Femur (tissue), 1 donor: Measurements from ENCODE around the gene KCNH4.
"Not testable (repeated sequence)": the region's sequence is repeated elsewhere in the genome, so short reads cannot be mapped to it uniquely, and the experiment has no call there.

ENCODE experiments used
- DNase-seq: peaks from one replicate; pipeline ENCODE4 v3.0.0-alpha.2; 2017

The KCNH4 gene

DNA sequence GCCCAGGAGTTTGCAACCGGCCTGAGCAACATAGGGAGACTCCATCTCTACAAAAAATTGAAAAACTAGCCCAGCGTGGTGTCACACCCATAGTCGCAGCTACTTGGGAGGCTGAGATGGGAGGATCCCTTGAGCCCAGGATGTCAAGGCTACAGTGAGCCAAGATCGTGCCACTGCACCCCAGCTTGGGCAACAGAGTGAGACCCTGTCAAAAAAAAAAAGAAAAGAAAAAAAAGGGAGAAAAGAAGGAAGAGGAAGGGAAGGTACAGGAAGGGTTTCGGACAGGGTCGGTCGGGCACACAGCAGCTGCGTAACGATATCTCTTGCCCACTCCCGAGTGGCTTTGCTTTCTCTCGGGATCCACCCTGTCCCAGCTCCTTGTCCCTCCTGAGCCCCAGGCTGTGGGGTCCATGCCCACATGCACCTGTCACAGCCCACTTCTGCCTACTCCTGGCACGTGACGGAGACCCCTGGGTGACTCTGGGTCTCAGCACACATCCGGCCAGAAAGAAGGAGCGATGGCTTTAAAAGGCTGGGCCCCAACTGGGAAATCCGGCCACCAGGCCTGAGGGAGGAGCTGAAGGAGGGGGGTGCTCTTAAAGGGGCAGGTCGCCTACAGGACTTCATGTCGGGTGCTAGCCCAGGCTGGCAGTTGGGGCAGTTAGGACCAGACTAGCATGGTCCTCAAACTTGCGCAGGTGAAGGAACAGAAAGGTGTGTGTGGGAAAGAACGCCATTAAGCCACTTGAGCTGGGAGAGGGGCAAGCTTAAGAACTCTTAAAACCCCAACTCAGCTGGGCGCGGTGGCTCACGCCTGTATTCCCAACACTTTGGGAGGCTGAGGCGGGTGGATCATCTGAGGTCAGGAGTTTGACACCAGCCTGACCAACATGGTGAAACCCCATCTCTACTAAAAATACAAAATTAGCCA lies 13.3 kb upstream of the KCNH4 start, which contains the start of gene GHDC:
TSS of gene GHDC (minus strand) at position 526 of the 931 bp plus-strand sequence. CDS start 913 bp downstream, outside the sequence.
- peak; percentile 90 for DNase-seq

DNA sequence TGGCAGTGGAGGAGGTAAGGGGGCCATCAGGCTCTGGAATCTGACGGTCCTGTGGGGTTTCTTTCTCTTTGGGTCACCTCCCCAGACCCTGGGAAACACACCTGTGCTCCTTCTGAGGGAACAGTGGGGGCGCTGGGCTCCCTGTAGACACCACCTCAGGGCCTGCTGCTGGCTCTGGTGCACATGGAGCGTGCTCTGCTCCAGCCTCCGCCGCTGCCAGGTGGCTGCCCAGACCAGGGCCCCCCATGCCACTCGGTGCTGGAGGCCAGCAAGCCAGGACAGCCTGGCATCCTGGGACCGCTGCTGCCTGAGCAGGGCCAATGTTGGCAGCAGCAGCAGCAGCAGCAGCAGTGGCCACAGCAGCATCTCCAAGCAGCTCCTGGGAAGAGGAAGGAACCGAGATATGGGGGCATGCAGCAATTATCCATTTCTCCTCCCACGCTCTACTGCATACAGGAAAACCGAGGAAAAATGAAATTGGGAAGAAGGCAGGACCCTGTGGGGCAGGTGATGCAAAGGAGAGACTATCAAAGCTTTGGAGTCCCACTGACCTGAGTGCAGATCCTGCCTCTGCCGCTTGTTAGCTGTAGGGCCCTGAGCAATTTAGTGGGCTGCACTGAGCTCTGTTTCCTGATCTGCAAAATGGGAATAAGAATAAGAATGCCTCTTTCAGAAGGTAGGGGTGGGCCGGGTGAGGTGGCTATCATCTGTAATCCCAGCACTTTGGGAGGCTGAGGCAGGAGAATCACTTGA lies 12.4 kb upstream of the KCNH4 start:
- DNase-seq = no peak

DNA sequence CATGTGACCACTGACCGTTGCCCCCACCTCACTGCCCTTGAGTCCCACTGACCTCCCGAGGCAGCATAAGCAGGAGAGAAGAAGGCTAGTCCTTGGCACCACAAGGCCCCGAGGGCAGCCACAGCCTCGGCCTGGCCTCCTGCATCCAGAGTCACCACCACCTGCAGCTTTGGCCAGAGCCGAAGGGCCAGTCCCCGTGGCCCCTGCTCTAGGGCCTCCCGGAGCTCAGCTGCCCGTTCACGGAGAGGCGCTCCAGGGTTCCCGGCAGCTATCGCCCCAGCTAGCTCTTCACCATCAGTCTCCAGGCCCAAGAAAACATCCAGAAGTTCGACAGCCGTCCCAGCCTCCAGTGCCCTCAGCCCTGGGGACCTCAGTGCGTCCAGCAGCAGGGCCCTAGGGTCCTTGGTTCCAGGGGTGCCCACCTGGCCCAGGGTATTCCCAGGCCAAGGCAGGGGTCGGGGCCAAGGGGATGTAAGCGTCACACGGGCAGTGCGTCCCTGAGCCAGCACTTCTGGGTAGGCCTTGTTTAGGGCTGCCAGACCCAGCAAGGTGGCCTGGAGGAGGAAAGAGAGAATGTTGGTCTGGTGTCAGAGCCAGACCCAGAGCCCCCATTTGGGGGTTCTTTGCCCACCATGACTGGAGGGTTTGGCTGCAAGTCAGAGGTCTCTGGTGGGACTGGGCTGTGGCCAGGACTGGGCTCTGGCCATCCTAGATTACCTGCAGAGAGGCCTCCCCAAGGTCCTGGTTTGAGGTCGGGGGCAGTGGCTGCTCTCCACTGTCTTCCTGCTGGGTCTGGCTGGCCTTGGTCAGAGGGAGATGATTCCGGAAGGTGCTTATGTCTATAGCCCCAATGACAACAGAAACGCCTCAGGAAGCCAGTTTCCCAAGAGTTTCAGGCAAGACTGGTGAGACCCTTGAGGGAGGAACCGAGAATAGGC lies 11.5 kb upstream of the KCNH4 start:
- DNase-seq = no peak

DNA sequence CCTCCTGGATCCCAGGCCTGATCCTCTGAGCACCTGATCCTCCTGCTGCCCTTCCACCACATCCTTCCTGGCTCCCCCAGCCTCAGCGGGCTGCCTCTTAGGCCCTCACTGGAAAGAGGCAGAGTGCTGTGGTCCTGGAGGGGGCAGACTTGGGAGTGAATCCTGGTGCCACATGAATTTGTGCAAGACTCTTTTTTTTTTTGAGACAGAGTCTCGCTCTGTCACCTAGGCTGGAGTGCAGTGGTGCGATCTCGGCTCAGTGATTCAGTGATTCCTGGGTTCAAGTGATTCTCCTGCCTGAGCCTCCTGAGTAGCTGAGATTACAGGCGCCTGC lies 10.3 kb upstream of the KCNH4 start:
- DNase-seq = no peak

DNA sequence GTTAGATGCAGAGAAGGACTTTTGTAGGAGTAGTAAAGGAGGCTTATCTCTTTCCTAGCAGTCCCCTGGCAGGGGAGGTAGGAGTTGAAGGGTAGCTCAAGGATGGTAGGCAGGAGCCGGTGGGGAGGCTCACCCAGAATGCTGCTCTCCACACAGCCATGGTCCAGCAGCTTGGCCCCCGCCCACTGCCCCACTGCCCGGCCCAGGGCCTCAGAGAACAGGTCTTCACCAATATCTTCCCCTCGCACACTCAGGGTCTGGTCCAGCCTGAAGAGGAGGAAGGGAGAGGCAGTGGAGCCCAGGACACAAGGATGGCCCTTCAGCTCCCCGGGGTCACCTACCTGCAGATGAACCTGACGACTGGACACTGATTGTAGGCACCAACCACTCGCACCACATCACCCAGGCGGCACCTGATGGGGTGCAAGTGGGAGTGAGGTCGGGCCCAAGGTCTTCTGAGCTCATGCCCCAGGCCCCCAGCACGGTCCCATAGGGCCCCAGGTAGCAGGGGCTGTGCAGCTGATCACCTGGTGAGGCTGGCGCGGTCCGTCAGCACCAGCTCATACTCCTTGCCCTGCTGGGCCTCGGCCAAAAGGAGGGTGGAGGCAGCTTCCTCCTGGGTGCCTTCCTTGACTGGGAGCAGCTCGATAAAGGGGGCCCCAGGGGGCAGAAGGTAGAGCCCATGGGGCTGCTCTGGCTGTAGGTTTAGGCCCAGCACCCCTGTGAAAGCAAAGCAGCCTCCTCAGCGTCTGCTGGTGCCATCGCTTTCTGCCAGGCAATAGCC lies 9.7 kb upstream of the KCNH4 start:
- no peak for DNase-seq

DNA sequence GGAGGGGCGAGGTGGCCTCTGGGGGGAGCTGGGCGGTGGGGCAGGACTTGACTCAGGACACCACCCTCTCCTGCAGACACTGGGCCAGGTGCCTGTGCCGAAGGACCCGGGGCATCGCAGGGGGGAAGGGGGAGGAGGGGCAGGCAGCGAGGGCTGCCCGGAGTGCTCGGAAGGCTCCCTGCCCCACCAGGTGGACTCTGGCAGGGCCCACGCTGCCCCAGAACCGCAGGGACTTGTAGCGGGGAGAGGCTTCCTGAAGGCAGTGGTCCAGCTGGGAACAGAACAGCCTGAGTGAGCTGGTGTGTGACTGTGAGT lies 8.7 kb upstream of the KCNH4 start:
- no peak for DNase-seq

DNA sequence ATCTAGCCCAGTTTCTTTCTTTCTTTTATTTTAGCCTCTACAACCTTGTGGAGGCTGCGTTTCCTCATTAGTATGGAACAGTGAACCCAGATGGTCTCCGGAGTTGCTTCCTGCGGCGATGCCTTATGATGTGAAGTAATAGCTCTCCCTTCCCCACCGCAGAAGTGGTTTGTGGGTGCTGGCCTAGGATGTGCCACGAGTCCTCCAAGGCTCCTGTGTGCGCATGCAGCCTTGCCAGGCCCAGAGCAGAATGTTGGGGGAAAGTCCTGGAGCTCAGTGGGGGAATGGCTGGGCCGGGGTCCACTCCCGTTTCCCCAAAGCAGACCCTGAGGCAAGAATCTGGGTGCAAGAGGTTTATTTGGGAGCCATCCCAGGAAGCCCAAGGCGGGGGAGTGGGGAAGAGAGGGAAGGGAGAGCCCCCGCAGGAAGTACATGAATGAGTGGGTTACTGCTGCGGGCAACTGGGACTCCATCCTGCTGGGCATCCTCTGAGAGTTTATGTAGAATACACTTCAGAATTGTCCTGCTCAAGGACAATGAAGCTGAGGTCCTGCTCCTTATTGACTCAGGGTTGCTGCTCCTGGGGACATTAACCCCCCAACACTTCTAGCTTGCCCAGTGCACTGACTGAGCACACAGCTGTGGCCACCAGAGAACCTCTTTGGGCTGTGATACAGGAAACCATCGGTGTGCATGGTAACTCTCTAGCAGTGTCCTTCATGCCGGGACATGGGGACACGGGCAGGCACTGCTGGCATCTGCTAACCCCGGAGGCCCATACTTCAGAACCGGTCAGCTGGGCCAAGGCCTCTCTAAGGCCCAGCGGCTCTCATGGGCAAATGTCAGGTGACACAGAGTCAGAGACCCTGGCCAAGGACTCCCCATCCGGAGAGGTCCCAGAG lies 8.1 kb upstream of the KCNH4 start:
- DNase-seq = peak; percentile 50

DNA sequence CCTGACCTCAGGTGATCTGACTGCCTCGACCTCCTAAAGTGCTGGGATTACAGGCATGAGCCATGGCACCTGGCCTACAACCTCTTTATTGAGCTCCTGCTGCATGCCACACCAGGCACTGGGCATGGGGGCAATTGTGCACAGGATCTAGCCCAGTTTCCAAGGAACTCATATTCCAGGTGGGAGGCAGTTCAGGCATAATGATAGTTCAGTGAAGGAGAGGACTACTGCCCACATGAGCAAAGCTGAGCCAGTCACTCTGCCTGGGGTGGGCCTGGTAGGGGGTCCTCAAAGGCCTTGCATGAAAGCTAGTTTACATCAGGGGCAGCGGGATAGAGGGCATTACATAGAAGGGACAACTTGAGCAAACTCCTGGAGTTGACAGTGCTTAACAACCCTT lies 6.9 kb upstream of the KCNH4 start:
- DNase-seq = no peak

DNA sequence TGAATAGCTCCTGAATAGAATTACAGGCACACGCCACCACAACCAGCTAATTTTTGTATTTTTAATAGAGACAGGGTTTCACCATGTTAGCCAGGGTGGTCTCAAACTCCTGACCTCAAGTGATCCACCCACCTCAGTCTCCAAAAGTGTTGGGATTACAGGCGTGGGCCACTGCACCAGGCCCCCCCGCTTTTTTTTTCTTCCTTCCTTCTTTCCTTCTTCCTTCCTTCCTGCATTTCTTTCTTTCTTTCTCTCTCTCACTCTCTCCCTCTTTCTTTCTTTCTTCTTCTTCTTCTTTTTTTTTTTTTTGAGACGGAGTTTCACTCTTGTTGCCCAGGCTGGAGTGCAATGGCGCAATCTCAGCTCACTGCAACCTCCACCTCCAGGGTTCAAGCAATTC lies 5.2 kb upstream of the KCNH4 start:
- DNase-seq = not testable (repeated sequence)

DNA sequence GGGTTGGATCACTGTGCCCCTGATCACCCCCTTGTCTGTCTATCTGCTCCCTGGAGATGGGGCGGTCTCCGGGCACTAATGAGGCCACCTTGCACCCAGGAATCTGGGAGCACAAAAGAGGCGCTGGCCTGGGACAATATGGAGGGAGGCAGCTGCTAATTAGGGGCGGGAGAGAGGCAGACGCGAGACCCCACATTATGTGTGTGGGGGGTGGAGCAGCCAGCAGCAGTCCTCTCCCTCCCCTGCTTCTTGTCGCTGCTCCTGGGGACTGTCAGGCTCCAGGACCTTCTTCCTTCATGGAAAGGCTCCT lies 4.6 kb upstream of the KCNH4 start:
- DNase-seq = no peak

DNA sequence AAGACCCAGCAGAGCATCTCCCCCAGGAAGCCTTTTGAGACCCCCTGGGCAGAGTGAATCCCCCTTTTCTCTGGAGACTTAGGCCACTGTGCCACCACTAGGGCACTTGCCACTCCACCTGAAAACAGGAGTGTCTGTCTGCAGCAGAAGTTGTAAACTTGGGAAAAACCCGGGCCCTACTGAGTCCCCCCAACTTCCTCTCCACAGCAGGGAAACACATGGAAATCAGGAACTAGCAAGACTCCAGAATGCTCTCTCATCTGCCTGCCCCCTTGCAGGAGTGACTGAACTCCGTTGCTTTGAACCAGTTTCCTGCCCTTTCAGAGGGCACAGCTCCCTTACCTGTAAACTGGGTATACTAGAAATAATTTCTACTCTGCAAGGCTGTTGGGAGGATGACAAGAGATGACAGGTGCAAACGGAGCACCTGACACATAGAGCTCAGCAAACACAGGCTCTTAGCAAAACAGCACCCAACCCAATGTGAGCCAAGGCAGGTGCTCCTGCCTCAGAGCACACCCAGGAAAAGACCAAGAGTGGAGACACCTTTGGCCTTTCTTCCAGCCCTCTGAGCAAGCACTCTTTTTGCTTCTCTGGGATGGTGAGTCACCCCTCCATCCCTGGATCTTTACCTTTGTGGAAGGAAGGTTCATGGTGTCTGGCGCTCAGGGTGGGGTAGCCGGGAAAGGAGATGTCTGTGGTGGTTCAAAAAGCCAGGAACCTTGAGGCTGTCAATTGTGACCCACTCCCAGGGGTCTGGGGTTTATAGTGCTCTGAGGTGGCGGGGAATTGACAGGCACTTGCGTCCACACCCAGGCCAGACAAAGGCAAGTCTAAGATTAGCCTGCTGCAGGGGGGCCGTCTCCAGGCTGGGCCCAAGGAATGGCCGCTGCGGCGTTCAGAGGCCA lies 4.0 kb upstream of the KCNH4 start, which contains the start of gene HCRT:
TSS of gene HCRT (minus strand) at position 740 of the 908 bp plus-strand sequence. CDS start at position 653, 87 bp downstream.
- DNase-seq = no peak

DNA sequence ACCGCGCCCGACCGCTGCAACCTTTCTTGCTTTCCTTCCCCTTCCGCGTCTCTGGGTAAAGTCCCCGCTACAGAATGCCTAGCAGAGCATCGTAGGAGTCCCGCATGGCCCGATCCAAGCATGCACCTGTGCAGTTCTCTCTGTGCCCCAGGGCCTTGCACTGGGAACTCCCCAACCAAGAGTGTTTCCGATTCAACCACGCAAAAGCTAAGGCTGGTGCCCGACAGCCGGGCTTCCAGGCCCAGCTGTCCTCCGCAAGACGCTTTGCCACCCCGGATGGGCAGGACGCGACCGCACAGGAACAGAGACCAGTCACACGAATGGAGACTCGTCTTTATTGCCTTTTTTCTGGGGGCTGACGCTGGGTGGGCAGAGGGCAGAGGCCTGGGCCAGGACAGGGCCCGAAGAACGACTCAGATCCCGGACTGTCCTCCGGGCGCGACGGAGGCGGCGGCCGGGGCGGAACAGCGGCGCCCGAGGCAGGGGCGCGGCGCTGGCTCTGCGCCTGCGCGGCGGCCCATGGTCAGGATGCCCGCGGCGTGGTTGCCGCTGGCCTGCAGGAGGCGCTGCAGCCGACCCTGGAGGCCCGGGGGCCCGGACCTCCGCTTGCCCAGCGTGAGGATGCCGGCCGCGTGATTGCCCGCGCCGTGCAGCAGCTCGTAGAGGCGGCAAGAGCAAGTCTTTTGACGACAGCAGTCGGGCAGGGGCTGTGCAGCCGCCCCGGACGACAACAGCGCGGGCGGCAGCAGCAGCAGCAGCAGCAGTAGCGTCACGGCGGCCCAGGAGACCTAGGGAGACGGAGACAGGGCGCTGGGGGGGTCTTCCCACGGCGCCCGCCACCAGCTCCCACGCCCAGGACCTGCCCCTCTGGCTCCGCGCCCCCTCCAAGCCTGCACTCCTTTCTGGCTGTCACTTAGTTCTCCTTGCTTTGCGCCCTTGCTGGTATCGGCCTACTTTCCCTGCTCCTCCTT lies 3.1 kb upstream of the KCNH4 start:
- DNase-seq = peak; percentile 80

DNA sequence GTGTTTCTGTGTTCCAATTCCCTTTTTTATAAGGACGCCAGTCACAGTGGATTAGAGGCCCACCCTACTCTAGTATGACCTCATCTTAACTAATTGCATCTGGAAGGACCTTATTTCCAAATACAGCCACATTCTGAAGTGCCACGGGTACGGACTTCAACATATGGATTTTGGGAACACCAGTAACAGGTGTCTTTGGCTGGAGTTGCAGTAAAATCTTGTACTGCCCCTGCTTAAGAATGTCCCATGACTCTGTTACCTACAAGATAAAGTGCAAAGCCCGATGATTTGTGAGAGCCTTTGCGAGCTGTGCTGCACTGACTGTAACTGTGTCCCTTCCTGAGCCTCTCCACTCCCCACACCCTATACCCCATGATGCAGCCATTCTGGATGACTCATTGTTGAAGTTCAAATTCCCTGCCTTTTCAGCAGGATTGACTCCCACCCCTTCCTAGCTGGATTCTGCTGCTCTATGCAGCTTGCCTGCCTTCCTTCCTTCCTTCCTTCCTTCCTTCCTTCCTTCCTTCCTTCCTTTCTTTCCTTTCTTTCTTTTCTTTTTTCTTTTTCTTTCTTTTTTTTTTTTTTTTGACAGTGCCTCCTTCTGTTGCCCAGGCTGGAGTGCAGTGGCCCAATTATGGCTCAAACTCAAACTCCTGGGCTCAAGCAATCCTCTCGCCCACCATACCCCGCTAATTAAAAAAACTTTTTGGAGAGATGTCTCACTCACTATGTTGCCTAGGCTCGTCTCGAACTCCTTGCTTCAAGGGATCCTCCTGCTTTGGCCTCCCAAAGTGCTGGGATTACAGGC lies 2.2 kb upstream of the KCNH4 start:
- DNase-seq = no peak

DNA sequence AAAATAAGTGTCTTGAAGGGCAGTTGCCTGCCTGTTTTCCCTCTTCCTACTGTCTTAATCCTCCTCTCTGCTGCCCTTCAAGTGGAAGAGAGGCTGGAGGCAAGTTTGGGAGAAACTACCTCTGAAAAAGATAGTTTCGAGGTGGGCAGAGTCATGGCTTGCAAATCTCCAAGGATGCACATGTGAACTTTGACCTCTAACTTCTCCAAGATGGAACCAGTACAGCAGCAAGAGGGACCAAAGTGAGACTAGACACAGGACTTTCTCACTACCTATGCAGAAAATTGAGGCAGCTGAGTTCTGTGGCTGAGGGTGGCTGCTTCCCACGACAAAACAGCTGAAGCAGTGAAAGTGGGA lies 887 bp upstream of the KCNH4 start:
- no peak for DNase-seq

DNA sequence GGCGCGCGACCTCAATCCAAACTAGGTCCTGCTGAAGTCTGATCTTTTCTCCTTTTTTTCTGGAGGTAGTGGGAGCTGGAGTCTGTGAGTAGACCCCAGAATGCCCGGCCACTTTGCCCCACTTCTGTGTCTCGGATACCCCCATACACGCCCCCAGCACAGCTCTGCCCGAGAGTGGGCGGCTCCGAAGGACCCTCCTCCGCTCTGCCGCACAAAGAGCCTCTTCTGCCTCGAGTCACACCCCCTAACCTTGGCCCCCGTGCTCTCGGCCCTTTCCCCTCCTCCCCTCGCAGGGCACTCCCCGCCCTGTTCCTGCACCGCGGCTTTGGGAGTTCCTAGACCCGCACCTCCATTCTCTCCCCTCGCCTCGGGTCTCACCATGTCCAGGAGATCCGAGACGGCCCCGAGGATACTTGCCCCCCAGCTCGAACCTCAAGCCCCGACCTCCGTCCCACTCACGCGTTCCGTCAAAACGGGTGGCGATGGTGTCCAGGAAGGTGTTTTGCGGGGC lies 476 bp downstream of the KCNH4 start:
- no peak for DNase-seq

DNA sequence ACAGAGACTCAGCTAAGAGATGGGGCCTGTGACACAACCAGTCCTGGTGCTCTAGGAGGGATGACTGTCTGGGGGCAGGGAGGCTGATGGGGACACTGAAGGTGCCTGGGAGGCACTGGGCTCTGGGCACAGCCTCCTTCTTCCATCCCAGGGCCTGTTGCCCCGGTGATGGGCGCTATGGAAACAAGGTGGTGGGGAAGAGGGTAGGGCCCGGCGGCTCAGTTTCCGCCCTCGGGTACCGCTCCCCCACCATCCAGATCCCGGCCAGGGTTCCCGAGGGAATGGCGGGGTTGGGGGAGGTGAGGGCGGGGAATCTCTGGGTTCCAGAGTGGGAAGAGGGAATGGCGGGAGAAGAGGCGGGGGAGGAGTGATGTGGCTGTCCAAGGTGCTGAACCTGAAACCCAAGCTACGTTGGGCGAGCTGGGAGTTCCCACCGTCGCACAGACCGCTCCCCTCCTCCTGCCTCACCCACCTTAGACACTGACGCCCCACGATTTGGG lies 981 bp downstream of the KCNH4 start:
- DNase-seq = peak; percentile 62

DNA sequence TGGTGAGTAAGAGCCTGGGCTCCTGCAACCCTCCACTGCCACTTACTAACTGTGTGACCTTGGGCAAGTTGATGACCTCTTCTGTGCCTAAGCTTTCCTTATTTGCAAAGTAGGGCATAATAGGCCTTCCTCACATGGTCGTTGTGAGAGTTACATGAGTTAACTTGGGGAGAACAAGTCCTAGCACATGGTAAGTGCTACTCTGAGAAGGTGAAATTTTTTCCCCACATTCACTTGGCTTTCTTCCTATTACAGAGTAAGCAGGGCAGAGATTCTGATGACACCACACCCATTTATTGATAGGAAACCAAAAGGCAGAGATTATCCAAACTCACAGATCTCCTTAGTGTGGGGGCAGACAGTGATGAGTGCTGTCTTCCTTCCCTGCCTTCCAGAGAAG lies 1.6 kb downstream of the KCNH4 start:
- no peak for DNase-seq

DNA sequence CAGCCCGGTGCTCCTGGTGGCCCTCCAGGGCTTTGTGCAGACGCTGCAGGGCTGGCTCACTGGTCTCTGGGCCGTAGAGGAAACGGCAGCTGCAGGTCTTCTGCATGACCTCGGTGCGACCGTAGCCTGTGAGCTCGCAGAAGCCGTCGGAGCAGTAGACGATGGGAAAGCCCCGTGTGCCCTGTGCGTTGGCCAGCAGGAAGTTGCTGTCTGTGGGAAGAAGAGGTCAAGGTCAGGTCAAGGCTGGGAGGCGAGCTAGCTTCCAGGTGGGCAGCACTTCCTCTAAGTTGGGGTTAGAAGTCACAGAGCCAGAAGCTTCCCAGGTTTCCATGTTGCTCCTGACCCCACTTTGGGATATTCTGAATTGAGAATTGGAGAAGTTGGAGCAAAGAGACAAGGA lies 2.1 kb downstream of the KCNH4 start:
- no peak for DNase-seq
